HG03095 (cell line): Measurements from ENCODE around the gene IQSEC2.

Source experiments
- ATAC-seq: cut with Tn5 transposase; IDR thresholded peaks from one replicate; pipeline ENCODE4 v1.9.1; 2021; ENCODE audit warnings: moderate library complexity; ENCODE audit not compliant: unreplicated experiment

The IQSEC2 gene

DNA sequence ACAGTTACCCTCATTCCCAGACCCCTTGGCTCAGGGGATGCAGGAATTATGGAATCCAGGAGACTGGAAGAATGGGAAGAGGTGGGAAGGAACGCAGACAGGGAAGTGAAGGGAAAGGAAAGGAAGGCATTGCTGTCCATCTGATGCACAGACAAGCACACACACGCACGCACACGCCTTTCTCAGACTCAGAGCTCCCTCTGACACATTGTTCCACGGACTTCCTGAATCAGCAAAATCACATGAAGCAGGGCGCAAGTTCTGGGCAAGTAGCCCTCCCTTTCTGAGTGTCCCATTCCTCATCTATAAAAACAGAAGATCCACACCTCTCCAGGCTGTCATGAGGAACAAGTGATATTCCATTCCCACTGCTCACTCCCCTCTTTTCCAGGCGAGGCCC is 13.2 kb downstream of the IQSEC2 start:
- no peak for ATAC-seq

DNA sequence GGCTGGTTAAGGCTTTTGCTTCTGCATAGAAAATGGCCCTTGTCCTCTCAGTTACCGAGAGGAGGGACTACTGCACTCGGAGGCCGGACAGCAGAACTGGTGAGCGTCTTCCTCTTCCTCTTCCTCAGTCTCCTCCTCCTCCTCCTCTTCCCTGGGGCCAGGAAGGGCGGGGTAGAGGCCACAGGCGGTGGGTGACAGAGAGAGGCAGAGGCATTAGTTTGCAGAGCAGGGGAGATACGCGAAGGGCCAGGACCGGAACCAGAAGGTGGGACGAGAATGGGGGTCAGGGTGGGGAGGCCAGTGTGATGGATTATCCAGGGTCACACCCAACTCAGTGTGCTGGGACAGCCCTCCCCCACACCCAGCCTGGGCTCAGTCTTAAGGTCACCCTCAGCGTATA is 14.5 kb downstream of the IQSEC2 start:
- no peak for ATAC-seq

DNA sequence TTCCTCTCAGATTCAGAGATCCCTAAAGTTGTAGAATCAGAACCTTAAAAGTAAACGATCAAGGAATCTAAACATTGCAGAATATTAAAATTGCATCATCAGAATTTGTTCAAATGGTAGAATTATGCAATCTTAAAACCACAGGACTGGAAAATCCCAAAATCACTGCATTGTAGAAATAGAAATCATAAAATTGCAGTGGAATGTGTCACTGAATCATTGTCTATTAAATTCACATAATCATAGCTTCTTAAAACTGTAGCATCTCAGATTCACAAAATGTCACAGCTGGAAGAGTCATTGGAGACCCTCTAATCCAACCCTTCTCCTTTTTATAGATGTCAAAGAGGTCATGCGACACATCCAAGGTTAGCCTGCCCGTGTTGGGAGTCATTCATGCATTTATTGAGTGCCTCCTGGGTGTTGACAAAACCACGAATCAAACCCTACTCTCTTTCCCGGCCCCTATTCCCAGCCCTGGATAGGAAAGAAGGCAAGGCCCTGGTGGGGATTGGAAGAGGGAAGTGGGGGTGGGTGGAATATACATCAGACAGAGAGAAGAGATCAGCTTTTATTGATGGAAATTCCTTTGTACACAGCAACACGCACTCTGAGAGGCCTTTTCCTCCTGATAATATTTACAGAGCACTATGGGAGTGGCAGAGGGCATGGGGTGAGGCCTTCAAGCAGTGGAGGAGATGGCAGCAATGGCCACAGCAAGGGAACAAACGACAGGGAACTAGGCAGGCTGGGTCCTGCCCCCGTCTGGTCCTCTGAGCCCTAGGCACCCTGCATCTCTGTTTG is 15.4 kb downstream of the IQSEC2 start:
- no peak for ATAC-seq

DNA sequence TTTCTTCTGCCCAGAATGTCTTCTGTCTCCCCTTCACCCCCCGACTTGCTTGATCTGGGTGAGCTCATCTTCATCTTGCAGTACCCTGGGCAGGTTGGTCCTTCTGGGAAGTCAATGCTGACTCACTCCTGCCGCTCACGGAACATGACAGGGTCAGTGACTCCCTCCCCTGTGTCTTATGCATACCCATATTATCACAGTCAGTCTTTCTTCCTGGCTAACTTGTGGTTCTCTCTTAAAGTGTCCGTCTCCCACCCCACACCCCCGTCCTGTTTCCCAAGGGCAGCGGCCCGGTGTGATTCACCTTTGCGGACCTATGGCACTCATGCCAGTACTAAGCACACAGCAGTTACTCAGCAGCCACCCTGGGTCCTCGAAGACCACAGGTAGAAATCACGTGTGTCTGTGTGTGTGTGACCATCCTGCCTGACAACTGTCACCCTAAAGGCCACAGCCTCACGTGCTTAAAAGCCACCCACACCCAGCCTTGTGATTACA is 17.7 kb downstream of the IQSEC2 start:
- ATAC-seq, result no peak

DNA sequence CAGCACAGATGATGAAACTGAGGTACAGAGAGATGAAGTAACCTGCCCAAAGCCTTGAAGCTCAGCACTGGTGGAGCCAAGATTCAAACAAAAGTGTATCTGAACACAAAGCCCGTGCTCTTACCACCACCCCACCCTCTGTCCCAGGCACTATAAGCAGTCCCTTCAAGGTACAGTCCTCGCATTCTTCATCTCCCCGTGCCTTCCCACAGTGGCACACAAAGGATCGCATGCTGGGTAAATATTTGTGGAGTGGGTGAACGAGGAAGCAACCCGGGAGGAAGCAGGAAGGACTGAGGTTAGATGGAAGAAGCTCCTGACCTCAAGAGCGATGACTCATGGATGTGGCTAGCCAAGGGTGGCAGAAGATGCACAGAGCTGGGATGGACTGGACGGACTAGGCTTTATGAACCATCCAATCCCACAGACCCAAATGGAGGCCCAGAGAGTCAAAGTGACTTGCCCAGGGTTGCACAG is 18.4 kb downstream of the IQSEC2 start:
- no peak for ATAC-seq

DNA sequence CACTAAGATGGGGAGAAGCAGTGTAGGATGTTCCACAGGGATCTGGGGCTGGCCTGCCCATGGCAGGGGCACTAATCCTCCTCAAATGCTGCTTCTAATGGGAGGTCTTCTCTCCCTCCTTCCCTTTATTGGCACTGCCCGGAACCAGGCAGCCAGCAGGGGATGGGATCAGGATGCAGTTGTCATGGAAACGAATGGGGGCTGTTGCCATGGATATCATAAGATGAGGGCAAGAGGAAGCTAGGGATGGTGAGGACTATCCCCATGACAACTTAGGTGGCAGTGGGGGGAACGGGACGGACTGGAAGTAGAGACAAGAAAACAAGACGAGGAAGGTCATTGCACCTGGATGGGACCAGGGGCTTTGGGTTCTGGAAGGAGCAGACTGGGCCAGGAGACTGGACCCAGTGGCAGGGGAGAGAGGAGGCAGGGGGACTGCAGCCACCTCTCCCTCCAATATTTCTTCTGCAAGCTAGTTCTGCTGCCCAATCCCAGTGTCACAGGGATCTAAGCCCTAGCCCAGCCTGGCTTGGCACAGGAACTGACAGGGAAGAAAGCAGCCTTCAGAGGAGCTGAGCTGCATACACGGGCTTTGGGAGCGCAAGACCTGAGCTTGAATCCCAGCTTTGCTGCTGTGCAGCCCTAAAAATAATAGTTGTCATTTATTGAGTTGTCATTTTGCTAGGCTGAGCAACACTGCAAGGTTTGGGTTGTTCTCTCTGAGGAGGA is 19.0 kb downstream of the IQSEC2 start:
- ATAC-seq, result no peak

DNA sequence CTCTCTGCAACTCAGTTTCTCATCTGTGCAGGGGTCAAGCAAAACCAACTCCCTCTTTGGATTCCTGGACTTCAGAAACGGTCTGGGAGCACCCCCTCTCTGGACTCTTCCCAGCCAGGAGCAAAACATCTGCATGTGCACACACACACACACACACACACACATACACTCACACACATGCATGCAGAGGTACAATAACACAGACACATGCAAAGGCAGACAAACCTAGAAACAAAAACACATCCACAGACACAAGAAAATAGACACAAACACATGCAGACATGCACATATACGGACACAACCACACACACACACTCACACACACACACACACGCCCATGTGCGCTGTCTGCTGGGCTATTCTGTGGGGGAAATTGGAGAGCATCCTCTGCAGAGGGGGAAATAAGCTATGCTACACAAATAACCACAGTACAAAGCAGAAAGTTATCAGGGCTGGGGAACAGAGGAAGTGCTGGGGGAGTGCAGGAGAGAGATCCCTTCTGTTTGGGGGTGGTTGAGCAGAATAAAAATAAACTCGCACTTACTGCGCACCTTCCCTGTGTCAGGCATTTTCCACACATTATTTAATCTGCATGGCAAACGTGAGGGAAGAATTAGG is 19.9 kb downstream of the IQSEC2 start:
- no peak for ATAC-seq

DNA sequence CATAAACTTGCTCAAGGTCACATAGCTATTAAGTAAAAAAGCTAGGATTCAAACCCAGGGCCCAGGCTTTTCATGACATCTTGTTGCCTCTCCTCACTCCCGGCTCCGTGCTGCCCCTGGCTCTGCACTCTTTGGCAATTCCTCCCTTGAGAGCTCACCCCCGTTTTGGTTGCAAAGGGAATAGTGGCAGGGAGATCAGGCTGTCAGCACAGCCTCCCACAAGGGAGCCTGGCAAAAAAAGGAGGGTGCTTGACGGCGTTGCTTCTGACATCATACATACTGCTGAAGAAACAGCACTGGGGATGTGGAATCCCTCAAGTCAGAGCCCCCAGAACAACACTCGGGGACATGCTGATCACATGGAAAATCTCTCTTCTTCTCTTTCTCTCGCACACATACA is 20.5 kb downstream of the IQSEC2 start:
- ATAC-seq, result no peak

DNA sequence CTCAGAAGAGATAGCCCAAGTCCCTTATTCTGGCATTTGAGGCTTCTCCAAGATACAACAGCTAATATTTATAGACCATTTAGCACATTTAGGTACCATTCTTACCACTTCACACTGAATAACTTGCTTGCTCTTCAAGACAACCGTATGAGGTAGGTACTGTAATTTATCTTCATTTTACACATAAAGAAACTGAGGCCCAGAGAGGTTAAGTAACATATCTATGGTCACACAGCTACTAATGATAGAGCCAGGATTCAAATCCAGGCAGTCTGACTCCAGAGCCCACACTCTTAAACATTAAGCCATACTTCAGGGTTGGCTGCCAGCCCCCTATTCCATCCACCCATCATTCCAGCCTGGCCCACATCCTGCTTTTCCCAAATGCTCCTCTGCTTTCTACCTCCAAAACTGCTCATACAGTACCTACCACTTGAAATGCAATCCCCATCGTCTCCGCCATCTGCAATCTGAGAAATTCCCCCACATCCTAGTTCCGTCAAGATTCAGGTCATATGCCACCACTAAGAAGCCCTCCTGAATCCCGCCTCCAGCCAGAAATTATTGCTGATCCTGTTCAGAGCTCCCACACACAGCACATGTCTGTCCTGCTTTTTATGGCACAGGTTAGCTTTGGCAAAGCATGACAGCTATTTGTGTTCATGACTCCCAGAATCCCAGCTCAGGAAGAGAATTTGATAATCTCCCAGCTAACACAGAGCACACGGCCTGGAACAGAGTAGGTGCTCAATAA is 23.5 kb downstream of the IQSEC2 start:
- no peak for ATAC-seq

DNA sequence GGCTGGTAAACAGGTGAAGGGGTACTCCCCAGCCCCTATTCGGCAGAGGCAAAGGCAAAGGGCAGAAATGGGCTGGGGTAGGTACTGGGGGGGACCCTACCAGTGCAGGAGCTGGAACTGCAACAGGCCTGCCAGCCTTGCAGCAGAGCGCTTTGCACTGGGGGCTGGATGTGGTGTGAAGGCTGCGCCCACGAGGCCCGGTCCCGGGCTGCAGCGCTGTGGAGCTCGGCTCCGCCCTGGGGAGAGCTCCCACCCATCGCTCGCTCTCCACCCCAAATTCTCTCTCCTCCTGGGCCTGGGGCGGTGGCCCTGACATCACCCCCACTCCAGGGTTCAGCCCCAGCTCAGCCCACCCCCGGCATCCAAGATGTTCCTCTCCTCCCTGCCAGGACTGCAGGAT is 24.2 kb downstream of the IQSEC2 start:
- ATAC-seq, result no peak

DNA sequence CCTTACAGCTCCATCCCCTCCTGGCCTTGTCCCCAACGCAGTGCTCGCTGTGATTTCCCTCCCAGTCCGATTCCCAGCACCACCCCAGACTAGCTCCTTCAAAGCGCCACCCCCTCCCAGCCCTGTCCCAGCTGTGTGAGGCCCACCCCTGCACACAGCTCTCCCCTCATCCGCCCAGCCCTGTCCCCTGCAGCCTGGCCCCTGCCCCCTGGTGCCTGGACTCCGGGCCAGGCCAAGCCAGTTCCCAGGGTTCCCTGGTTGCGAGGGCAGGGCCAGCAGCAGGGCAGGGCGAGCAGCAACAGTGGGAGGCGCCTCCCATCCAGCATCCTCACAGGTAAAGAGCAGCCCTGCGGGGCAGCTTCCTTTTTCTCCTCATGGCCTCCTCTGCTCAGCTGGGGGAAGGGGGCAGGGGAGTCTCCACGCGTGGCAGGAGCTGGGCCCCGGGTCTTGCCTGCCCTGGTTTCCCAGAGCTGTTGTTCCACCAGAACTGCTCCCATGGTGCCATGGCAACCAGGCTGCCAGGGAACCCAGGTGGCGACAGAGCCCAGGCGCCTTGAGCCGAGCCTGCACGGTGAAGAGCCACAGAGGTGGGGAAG is 24.8 kb downstream of the IQSEC2 start:
- ATAC-seq, result no peak

DNA sequence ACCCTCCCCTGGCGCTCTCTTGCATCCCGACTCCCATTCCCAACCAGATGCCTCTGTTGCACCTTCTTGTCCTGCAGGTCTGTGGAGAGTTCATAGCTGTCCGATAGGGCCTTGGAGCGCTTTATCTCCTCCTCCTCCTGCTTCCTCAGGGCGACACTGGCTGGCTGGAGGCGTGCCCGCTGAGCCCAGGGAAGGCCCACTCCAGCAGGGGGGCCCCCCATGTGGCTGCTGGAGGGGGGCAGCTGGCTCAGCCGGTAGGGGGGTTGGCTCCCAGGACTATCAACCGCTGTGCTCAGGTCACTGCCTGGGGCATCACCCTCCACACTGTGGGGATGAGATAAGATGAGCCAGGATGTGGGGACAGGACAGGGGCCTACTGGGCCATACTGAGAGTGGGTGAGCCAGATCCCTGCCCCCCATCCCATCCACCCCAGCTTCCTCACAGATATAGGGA is 25.6 kb downstream of the IQSEC2 start:
- ATAC-seq, result no peak

DNA sequence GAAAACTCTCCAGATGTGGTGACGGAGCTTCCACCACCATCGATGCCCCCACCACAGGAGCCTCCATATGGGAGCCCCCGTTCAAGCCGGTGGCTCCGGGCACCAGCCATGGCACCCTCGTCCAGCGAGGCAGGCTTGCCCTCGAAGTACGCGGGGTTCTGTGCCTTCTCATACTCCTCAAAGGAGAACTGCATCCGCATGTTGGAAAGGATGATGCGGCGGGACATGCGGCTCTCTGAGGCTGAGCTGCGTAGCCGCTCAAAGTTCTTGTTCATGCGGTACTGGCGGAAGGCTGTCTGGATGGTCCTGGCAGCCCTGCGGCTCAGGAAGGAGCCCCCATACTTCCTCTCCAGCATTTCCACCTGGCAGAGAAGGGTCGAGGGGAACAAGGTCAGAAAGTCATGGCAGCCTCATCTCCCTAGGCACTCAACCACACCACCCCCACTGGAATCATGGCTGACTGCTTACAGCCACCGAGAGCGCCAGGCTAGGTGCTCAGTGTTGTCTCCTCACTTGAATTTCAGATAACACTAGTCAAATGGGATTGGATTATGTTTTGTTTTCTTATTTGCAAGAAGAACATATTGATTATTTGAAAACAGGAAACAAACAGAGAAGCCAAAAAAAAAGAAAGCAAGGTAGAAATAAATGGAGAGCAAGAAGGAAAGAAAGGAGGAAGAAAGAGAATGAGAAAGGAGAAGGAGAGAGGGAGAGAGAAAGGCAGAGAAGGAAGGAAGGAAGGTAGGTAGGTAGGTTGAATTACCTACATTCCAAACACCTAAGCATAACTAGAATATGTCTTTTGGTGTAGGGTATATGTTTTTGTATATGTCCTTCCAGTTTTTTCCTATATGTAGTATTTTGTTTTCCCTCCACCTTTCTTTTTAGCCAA is 26.6 kb downstream of the IQSEC2 start:
- no peak for ATAC-seq

DNA sequence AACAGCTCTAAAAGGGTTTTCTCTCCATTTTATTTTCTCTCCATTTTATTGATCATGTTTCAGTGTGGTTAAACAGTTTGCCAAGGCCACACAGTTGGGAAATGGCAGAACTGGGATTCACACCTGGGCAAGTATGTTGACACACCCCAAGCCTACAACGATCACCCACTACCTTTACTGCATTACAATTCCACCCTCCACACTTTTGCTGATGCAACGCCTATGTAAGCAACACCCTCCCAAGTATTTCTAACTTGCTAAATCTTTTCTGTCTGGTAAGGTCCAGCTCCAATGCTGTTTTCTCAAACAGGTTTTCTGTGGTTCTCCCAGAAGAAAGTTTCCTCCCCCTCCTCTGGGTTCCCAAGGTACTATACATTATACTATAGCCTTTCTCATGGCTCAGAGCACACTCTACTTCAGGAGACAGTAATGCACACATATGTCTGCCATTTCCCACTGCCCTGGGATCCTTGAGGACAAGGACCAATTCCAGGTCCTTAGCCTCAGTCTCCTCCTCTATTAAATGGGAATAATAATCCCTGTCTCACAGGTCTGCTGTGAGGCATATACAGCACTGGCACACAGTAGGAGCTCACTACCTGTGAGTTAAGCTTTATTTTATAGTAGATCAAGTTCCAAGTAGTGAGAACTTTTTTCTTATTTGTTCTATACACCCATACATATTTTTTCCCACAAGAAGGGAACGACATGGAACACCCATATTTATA is 27.9 kb downstream of the IQSEC2 start:
- ATAC-seq, result no peak

DNA sequence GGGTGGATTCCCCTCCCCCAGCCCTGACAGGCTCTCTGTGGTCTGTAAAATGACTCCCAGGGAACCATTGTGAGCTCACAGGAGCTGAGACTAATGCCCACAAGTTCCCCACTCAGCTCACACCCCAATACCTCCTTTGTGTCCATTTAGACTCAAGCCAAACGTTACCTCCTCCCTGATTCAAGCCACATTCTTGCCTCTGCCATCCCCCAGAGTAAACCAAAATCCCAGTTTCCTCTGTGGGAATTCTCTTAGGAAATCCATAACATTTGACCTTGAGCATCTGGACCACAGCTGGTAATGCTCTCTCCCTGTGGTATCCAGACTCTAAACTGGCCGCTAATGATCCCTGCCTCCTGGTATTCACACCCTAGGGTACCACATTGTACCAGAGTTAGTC is 30.1 kb downstream of the IQSEC2 start:
- ATAC-seq, result no peak

DNA sequence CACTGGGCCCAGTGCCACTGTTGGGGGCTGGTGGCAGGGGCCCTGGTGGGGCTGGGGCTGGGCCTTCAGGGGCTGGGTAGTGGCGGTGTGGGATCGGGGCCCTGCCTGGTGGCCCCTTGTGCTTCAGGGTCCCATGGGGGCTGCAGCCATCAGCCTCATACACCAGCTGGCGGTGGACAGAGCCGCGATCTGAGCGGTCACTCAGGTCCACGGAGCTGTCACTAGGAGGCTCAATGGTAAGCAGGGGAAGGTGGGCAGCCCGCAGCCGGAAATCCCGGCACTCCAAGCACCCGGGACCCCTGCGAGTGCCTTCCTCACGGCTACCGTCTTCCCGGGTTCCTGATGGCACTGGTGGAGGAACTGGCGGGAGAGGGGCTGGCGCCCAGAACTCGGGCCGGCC is 30.8 kb downstream of the IQSEC2 start:
- no peak for ATAC-seq

DNA sequence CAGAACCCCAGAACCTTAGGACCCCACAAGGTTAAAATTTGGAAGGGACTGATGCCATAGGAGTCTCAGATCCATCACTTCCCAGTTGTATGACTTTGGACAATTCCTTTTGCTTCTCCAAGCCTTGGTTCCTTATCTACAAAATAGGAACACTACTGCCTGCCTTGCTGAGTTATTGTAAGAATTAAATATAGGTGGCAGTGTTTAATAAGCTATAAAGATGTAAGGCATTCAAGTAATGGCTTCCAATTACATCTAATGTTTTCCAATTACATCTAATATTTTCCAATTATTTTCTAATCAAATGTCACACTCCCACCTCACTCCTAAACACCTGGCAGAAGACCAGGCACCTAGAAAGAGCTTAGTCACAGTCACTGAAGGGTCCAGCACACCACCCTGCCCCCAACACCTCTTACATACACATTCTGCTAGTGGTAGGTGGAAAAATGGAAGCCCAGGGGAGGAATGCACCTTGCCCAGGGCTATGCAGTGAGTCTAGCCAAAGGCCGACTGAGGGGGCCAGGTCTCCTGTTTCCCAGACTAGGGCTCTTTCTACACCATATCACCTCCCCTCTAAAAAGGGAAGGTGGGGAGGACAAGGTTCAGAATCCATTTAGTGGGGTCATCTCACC is 31.9 kb downstream of the IQSEC2 start:
- no peak for ATAC-seq

DNA sequence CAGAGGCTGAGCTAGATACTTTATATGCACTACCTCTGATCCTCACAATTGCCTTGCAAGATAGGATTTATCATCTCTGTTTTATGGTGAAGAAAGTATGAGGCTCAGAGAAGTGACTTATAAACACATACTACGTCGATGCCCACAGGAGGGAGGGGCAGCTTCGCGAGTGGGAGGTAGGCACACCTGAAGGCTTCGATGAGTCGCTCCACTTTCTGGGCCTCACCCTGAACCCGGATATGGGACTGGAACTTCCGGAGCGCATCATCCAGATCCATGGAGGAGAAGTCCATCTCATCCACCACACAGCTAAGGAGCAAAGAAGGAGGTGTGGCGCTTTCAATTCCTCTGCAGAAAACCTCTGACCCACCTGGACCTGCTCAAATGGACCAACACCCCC is 33.5 kb downstream of the IQSEC2 start:
- no peak for ATAC-seq
